Measurements from ENCODE around the gene LY86.

DNA sequence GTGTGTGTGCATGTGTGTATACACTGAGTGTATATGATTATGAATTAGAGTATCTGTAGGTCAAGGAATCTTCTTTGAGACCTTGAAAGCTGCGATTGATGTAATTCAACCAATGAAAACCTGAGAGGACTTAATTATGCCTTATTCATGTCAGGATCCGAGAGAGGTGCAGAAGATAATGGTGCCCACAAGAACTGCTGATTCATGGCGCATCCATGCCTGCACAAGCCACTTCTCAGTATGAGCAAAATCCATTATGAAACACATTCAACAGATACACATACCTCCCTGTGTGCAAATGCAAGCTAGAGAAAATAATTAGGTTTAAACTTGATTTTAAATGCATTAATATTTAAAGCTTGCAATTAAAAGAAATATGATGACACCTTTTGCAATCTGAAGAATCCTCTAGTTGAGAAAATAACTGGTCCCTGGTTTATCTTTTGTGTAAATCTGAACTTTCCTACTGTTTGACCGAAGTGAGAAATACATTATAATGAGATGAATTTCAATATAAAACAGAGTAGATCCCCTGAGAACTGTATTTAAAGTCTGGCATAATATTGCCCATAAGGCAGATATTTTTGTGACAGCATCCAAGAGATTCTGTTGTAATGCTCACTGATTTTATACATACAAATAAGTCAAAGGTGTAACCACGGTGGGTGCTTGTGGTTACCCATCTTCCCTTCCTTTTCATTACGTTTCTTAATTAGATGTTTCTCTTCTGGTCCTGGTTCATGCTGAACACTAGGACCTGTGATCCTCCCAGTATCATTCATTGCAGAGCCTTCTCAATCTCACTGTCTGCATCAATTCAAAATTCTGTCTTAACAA, 45.6 kb downstream of the LY86 start:
- no peak for TF ChIP-seq POLR2A (IDR thresholded peaks at IDR 0.05)
- TF ChIP-seq, protein P1, sequence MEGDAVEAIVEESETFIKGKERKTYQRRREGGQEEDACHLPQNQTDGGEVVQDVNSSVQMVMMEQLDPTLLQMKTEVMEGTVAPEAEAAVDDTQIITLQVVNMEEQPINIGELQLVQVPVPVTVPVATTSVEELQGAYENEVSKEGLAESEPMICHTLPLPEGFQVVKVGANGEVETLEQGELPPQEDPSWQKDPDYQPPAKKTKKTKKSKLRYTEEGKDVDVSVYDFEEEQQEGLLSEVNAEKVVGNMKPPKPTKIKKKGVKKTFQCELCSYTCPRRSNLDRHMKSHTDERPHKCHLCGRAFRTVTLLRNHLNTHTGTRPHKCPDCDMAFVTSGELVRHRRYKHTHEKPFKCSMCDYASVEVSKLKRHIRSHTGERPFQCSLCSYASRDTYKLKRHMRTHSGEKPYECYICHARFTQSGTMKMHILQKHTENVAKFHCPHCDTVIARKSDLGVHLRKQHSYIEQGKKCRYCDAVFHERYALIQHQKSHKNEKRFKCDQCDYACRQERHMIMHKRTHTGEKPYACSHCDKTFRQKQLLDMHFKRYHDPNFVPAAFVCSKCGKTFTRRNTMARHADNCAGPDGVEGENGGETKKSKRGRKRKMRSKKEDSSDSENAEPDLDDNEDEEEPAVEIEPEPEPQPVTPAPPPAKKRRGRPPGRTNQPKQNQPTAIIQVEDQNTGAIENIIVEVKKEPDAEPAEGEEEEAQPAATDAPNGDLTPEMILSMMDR (IDR thresholded peaks at IDR 0.05) = no peak
